Measurements from ENCODE around the gene KRT39. TPM values are rescaled to one million over a fixed set of nuclear protein-coding genes. Genes with fewer than 3 reads are reported as not detected.

The KRT39 gene
- total and polyA plus RNA-seq, 2 experiments from 2014 or later = not detected

DNA sequence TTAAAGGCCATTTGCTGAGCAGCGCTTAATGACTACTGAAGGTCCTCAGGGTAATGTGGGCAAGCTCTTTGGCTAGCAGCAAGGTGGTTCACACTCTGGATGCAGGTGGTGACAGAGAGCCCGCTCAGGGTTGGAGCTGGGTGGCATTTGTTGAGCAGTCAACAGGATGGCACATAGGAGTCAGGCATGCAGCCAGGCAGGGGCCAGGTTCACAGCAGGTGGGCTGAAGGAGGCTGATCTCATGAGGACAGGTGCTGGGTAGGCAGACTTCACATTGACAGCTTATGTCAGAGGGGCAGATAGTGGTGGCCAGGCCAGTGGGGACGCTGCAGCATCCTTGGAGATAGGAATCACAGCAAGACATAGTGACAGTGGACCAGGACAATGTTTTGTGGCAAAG is 37.6 kb upstream of the KRT39 start:
- Histone ChIP-seq H4K20me1 (replicated peaks; ENCODE audit: insufficient read depth) (no peaks in the 10 kb centered on the region), H3K4me2 (no peak overlapping the region), H3K9me2 (ENCODE audit: insufficient read depth) (no peaks in the 10 kb centered on the region), H3K4me3 (no peak overlapping the region), H3K27ac (ENCODE audit: low read depth) (no peak overlapping the region), H3K4me1 (ENCODE audit: insufficient read depth) (peaks cover 9% of the 10 kb centered on the region), H3K36me3 (ENCODE audit: insufficient read depth) (no peaks in the 10 kb centered on the region), H3F3A (replicated peaks; ENCODE audit: low read depth) (no peaks in the 10 kb centered on the region), H2AFZ (no peak overlapping the region), H3K27me3 (ENCODE audit: insufficient read depth) (no peaks in the 10 kb centered on the region), H3K79me2 (replicated peaks; ENCODE audit: insufficient read depth) (no peaks in the 10 kb centered on the region)
- Mint-ChIP-seq H3K4me1 (peaks cover 8% of the 10 kb centered on the region; the same call in 2 of the 3 replicates), H3K36me3 (ENCODE audit: low read depth) (no peaks in the 10 kb centered on the region), H3K4me3 (no peak overlapping the region), H3K9me3 (no peaks in the 10 kb centered on the region), H3K27ac (no peak overlapping the region), H3K27me3 (ENCODE audit: insufficient read depth, low read depth, poor library complexity) (peaks cover 1% of the 10 kb centered on the region)
- ATAC-seq (no peak), DNase-seq (ENCODE audit: low spot score) (no peak)
- TF ChIP-seq ZNF331 (CRISPR knock-in tag; IDR thresholded peaks at IDR 0.05; ENCODE audit: low read depth) = no peak
- TF ChIP-seq EZH2 (IDR thresholded peaks at IDR 0.05; ENCODE audit: low read depth, unreplicated experiment) = no peak
- no peak for TF ChIP-seq STAT1 (IDR thresholded peaks at IDR 0.05; ENCODE audit: unreplicated experiment)
- no peak for TF ChIP-seq ZNF114 (CRISPR knock-in tag; IDR thresholded peaks at IDR 0.05)
- no peak for TF ChIP-seq POLR2AphosphoS5 (IDR thresholded peaks at IDR 0.05; ENCODE audit: low read depth)

DNA sequence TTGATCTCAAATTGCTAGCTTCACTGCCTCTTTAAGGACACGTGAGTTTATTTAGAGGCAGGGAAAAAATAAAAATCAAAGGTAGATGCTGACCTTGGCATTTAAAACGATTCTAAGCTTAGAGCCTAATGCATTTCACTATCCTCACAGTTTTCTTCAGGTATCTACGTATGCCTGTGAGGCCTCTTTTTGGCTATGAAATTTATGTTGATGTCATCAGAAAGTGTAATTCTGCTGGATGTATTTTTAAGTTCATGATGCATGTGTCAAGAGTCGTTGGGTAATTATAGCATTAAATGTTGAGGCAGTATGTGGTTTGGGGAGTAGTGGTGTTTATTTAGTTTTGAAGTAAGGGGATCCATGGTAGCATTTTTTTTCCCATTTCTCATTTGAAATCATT is 37.2 kb upstream of the KRT39 start:
- Histone ChIP-seq H3K4me1 (ENCODE audit: insufficient read depth) (peaks cover 4% of the 10 kb centered on the region; the same call in 1 of the 2 replicates), H3K4me3 (no peak overlapping the region), H3K27me3 (ENCODE audit: insufficient read depth) (no peaks in the 10 kb centered on the region), H3F3A (replicated peaks; ENCODE audit: low read depth) (no peaks in the 10 kb centered on the region), H3K4me2 (no peak overlapping the region), H2AFZ (no peak overlapping the region), H3K79me2 (replicated peaks; ENCODE audit: insufficient read depth) (no peaks in the 10 kb centered on the region), H4K20me1 (replicated peaks; ENCODE audit: insufficient read depth) (no peaks in the 10 kb centered on the region), H3K27ac (ENCODE audit: low read depth) (no peak overlapping the region), H3K9me2 (ENCODE audit: insufficient read depth) (no peaks in the 10 kb centered on the region), H3K36me3 (ENCODE audit: insufficient read depth) (no peaks in the 10 kb centered on the region)
- H3K36me3 Mint-ChIP-seq (ENCODE audit: low read depth) = no peaks in the 10 kb centered on the region
- no peak overlapping the region for H3K4me3 Mint-ChIP-seq
- H3K9me3 Mint-ChIP-seq = no peaks in the 10 kb centered on the region
- peaks cover 1% of the 10 kb centered on the region for H3K27me3 Mint-ChIP-seq (ENCODE audit: insufficient read depth, low read depth, poor library complexity)
- H3K27ac Mint-ChIP-seq = no peak overlapping the region
- DNase-seq (ENCODE audit: low spot score) (no peak), ATAC-seq (no peak)
- peaks cover 3% of the 10 kb centered on the region; the same call in 2 of the 3 replicates for H3K4me1 Mint-ChIP-seq
- TF ChIP-seq, protein P1, sequence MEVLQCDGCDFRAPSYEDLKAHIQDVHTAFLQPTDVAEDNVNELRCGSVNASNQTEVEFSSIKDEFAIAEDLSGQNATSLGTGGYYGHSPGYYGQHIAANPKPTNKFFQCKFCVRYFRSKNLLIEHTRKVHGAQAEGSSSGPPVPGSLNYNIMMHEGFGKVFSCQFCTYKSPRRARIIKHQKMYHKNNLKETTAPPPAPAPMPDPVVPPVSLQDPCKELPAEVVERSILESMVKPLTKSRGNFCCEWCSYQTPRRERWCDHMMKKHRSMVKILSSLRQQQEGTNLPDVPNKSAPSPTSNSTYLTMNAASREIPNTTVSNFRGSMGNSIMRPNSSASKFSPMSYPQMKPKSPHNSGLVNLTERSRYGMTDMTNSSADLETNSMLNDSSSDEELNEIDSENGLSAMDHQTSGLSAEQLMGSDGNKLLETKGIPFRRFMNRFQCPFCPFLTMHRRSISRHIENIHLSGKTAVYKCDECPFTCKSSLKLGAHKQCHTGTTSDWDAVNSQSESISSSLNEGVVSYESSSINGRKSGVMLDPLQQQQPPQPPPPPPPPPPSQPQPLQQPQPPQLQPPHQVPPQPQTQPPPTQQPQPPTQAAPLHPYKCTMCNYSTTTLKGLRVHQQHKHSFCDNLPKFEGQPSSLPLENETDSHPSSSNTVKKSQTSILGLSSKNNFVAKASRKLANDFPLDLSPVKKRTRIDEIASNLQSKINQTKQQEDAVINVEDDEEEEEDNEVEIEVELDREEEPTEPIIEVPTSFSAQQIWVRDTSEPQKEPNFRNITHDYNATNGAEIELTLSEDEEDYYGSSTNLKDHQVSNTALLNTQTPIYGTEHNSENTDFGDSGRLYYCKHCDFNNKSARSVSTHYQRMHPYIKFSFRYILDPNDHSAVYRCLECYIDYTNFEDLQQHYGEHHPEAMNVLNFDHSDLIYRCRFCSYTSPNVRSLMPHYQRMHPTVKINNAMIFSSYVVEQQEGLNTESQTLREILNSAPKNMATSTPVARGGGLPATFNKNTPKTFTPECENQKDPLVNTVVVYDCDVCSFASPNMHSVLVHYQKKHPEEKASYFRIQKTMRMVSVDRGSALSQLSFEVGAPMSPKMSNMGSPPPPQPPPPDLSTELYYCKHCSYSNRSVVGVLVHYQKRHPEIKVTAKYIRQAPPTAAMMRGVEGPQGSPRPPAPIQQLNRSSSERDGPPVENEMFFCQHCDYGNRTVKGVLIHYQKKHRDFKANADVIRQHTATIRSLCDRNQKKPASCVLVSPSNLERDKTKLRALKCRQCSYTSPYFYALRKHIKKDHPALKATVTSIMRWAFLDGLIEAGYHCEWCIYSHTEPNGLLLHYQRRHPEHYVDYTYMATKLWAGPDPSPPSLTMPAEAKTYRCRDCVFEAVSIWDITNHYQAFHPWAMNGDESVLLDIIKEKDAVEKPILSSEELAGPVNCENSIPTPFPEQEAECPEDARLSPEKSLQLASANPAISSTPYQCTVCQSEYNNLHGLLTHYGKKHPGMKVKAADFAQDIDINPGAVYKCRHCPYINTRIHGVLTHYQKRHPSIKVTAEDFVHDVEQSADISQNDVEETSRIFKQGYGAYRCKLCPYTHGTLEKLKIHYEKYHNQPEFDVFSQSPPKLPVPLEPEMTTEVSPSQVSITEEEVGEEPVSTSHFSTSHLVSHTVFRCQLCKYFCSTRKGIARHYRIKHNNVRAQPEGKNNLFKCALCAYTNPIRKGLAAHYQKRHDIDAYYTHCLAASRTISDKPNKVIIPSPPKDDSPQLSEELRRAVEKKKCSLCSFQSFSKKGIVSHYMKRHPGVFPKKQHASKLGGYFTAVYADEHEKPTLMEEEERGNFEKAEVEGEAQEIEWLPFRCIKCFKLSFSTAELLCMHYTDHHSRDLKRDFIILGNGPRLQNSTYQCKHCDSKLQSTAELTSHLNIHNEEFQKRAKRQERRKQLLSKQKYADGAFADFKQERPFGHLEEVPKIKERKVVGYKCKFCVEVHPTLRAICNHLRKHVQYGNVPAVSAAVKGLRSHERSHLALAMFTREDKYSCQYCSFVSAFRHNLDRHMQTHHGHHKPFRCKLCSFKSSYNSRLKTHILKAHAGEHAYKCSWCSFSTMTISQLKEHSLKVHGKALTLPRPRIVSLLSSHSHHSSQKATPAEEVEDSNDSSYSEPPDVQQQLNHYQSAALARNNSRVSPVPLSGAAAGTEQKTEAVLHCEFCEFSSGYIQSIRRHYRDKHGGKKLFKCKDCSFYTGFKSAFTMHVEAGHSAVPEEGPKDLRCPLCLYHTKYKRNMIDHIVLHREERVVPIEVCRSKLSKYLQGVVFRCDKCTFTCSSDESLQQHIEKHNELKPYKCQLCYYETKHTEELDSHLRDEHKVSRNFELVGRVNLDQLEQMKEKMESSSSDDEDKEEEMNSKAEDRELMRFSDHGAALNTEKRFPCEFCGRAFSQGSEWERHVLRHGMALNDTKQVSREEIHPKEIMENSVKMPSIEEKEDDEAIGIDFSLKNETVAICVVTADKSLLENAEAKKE (CRISPR knock-in tag; IDR thresholded peaks at IDR 0.05) = no peak
- TF ChIP-seq, protein P2, sequence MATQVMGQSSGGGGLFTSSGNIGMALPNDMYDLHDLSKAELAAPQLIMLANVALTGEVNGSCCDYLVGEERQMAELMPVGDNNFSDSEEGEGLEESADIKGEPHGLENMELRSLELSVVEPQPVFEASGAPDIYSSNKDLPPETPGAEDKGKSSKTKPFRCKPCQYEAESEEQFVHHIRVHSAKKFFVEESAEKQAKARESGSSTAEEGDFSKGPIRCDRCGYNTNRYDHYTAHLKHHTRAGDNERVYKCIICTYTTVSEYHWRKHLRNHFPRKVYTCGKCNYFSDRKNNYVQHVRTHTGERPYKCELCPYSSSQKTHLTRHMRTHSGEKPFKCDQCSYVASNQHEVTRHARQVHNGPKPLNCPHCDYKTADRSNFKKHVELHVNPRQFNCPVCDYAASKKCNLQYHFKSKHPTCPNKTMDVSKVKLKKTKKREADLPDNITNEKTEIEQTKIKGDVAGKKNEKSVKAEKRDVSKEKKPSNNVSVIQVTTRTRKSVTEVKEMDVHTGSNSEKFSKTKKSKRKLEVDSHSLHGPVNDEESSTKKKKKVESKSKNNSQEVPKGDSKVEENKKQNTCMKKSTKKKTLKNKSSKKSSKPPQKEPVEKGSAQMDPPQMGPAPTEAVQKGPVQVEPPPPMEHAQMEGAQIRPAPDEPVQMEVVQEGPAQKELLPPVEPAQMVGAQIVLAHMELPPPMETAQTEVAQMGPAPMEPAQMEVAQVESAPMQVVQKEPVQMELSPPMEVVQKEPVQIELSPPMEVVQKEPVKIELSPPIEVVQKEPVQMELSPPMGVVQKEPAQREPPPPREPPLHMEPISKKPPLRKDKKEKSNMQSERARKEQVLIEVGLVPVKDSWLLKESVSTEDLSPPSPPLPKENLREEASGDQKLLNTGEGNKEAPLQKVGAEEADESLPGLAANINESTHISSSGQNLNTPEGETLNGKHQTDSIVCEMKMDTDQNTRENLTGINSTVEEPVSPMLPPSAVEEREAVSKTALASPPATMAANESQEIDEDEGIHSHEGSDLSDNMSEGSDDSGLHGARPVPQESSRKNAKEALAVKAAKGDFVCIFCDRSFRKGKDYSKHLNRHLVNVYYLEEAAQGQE (IDR thresholded peaks at IDR 0.05; ENCODE audit: unreplicated experiment) = no peak
- TF ChIP-seq EZH2 (IDR thresholded peaks at IDR 0.05; ENCODE audit: low read depth, unreplicated experiment) (no peak), NANOG (IDR thresholded peaks at IDR 0.05; ENCODE audit: borderline replicate concordance) (no peak), JUNB (IDR thresholded peaks at IDR 0.05; ENCODE audit: unreplicated experiment) (no peak), ZNF331 (CRISPR knock-in tag; IDR thresholded peaks at IDR 0.05; ENCODE audit: low read depth) (no peak), POLR2AphosphoS5 (IDR thresholded peaks at IDR 0.05; ENCODE audit: low read depth) (no peak), CREB1 (CRISPR knock-in tag; IDR thresholded peaks at IDR 0.05; ENCODE audit: low read depth) (no peak), ZNF114 (CRISPR knock-in tag; IDR thresholded peaks at IDR 0.05) (no peak)
- TF ChIP-seq, protein P3, sequence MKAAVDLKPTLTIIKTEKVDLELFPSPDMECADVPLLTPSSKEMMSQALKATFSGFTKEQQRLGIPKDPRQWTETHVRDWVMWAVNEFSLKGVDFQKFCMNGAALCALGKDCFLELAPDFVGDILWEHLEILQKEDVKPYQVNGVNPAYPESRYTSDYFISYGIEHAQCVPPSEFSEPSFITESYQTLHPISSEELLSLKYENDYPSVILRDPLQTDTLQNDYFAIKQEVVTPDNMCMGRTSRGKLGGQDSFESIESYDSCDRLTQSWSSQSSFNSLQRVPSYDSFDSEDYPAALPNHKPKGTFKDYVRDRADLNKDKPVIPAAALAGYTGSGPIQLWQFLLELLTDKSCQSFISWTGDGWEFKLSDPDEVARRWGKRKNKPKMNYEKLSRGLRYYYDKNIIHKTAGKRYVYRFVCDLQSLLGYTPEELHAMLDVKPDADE (IDR thresholded peaks at IDR 0.05) = no peak

All from GM23338 (cell line).